GM23338 (cell line): ENCODE measurements around the gene CHRD. TPM values are rescaled to one million over a fixed set of nuclear protein-coding genes. Genes with fewer than 3 reads are reported as not detected.

Source experiments
- ATAC-seq: fragments of 200-7000 bp; cut with Tn5 transposase; 3 replicates; pipeline ENCODE4 v1.9.1; 2020
- DNase-seq: peaks from one replicate; pipeline ENCODE4 v3.0.0-alpha.2; 2015; ENCODE audit warnings: low spot score
- H2AFZ ChIP-seq: fragments of 200-600 bp; sonication (generic); 2 replicates; pipeline ENCODE4 v1.8.0; 2016; ENCODE audit warnings: antibody characterized with exemption, mild to moderate bottlenecking, moderate library complexity
- H3F3A ChIP-seq: fragments of 200-600 bp; sonication (generic); replicated peaks from 2 replicates; pipeline ENCODE4 v1.8.0; 2017; ENCODE audit warnings: antibody characterized with exemption, mixed run types, low read depth
- H3K27ac ChIP-seq: fragments of 200-600 bp; sonication (generic); 2 replicates; pipeline ENCODE4 v1.6.1; 2016; ENCODE audit warnings: low read depth
- H3K27me3 ChIP-seq: fragments of 200-600 bp; sonication (generic); 2 replicates; pipeline ENCODE4 v1.8.0; 2016; ENCODE audit warnings: mild to moderate bottlenecking, mixed run types, moderate library complexity; ENCODE audit not compliant: insufficient read depth
- H3K36me3 ChIP-seq: fragments of 200-600 bp; sonication (generic); 2 replicates; pipeline ENCODE4 v1.8.0; 2016; ENCODE audit warnings: mild to moderate bottlenecking; ENCODE audit not compliant: insufficient read depth
- H3K4me1 ChIP-seq: fragments of 200-600 bp; sonication (generic); 2 replicates; pipeline ENCODE4 v1.8.0; 2016; ENCODE audit warnings: mild to moderate bottlenecking, moderate library complexity; ENCODE audit not compliant: insufficient read depth
- H3K4me2 ChIP-seq: fragments of 200-600 bp; sonication (generic); 2 replicates; pipeline ENCODE4 v1.7.1; 2017; ENCODE audit warnings: mixed run types
- H3K4me3 ChIP-seq: fragments of 200-600 bp; sonication (generic); 2 replicates; pipeline ENCODE4 v1.6.1; 2016; ENCODE audit warnings: mixed run types
- H3K79me2 ChIP-seq: fragments of 200-600 bp; sonication (generic); replicated peaks from 2 replicates; pipeline ENCODE4 v1.8.0; 2017; ENCODE audit warnings: mild to moderate bottlenecking; ENCODE audit not compliant: insufficient read depth
- H3K9me2 ChIP-seq: fragments of 200-600 bp; sonication (generic); 2 replicates; pipeline ENCODE4 v1.8.0; 2017; ENCODE audit not compliant: insufficient read depth
- H4K20me1 ChIP-seq: fragments of 200-600 bp; sonication (generic); replicated peaks from 2 replicates; pipeline ENCODE4 v1.8.0; 2017; ENCODE audit warnings: mild to moderate bottlenecking; ENCODE audit not compliant: insufficient read depth
- H3K27ac Mint-ChIP-seq: 2 replicates; pipeline ENCODE4 v1.8.0; 2020; ENCODE audit warnings: inconsistent platforms, mild to moderate bottlenecking, moderate library complexity, mixed read lengths
- H3K27me3 Mint-ChIP-seq: 3 replicates; pipeline ENCODE4 v1.8.0; 2022; ENCODE audit warnings: low read depth, mild to moderate bottlenecking, moderate library complexity, mixed read lengths, inconsistent platforms; ENCODE audit not compliant: insufficient read depth, poor library complexity
- H3K36me3 Mint-ChIP-seq: 3 replicates; pipeline ENCODE4 v1.8.0; 2021; ENCODE audit warnings: low read depth, mild to moderate bottlenecking, inconsistent platforms, moderate library complexity, mixed read lengths
- H3K4me1 Mint-ChIP-seq: 3 replicates; pipeline ENCODE4 v1.8.0; 2020; ENCODE audit warnings: mild to moderate bottlenecking, inconsistent platforms, mixed read lengths
- H3K4me3 Mint-ChIP-seq: 3 replicates; pipeline ENCODE4 v1.8.0; 2021; ENCODE audit warnings: moderate library complexity, mild to moderate bottlenecking, inconsistent platforms, mixed read lengths
- H3K9me3 Mint-ChIP-seq: 3 replicates; pipeline ENCODE4 v1.8.0; 2020; ENCODE audit warnings: moderate library complexity, mild to moderate bottlenecking, inconsistent platforms, mixed read lengths
- CREB1 ChIP-seq: fragments of 250-450 bp; sonication (Bioruptor Pico); IDR thresholded peaks from 2 replicates; pipeline ENCODE4 v1.5.0; 2020; ENCODE audit warnings: low read depth, mild to moderate bottlenecking, moderate library complexity
- CTCF ChIP-seq, 2 experiments: fragments of 200-600 bp in 1 of 2; sonication (generic) in 1 of 2; conservative IDR thresholded peaks; 2 replicates each; pipeline versions ENCODE4 v1.5.1 to v1.6.1; 2016 to 2017; ENCODE audit warnings: antibody characterized with exemption in 2 of 2, low read depth in 2 of 2, mild to moderate bottlenecking in 2 of 2, moderate library complexity in 1 of 2
- ETS1 ChIP-seq: IDR thresholded peaks from 2 replicates; pipeline ENCODE4 v1.6.1; 2016; ENCODE audit warnings: antibody characterized with exemption
- EZH2phosphoT487 ChIP-seq: fragments of 200-600 bp; sonication (generic); IDR thresholded peaks from one replicate; pipeline ENCODE4 v1.8.1; 2018; ENCODE audit warnings: antibody characterized with exemption; ENCODE audit not compliant: unreplicated experiment
- JUNB ChIP-seq: IDR thresholded peaks from one replicate; pipeline ENCODE4 v1.6.1; 2016; ENCODE audit warnings: antibody characterized with exemption; ENCODE audit not compliant: unreplicated experiment
- NANOG ChIP-seq: IDR thresholded peaks from 2 replicates; pipeline ENCODE4 v1.6.1; 2016; ENCODE audit warnings: antibody characterized with exemption, borderline replicate concordance
- POLR2AphosphoS5 ChIP-seq: IDR thresholded peaks from 2 replicates; pipeline ENCODE4 v1.6.1; 2016; ENCODE audit warnings: antibody characterized with exemption, low read depth
- REST ChIP-seq: IDR thresholded peaks from one replicate; pipeline ENCODE4 v1.6.1; 2018; ENCODE audit warnings: antibody characterized with exemption; ENCODE audit not compliant: unreplicated experiment
- ZNF114 ChIP-seq: fragments of 250-450 bp; sonication (Bioruptor Pico); IDR thresholded peaks from 2 replicates; pipeline ENCODE4 v1.5.0; 2020; ENCODE audit warnings: mild to moderate bottlenecking, moderate library complexity
- ZNF331 ChIP-seq: fragments of 250-450 bp; sonication (Bioruptor Pico); IDR thresholded peaks from 2 replicates; pipeline ENCODE4 v1.5.0; 2020; ENCODE audit warnings: low read depth, mild to moderate bottlenecking, moderate library complexity
- ZNF462 ChIP-seq: fragments of 250-450 bp; sonication (Bioruptor Pico); IDR thresholded peaks from 2 replicates; pipeline ENCODE4 v1.5.0; 2020; ENCODE audit warnings: mild to moderate bottlenecking, moderate library complexity
- polyA plus RNA-seq: library from polyadenylated mRNA; unstranded; fragments of >200 nt; fragmentation: Nextera tagmentation; extraction: Ambion mirVana; gene quantifications from 2 replicates; pipeline ENCODE4 v1.2.1, GENCODE V29; 2016
- total RNA-seq: library from RNA; depleted of rRNA; stranded (reverse); fragments of >200 nt; shearing (Covaris generic); gene quantifications from 2 replicates; pipeline ENCODE4 v1.2.3, GENCODE V29; 2014

CHRD gene
- total and polyA plus RNA-seq, 2 experiments from 2014 or later: 0.34 to 0.66 TPM

GRCh38 chr3:184333190-184333589 lies 46.7 kb upstream of the CHRD start (continued):
- TF ChIP-seq ETS1 (no peak), CTCF (conservative IDR thresholded peaks at IDR 0.05; ENCODE audit: low read depth in 2 of 2) (no peak), JUNB (no peak), POLR2AphosphoS5 (no peak), ZNF114 (CRISPR knock-in tag) (no peak), ZNF331 (CRISPR knock-in tag) (no peak), NANOG (no peak), CREB1 (no peak), REST (no peak)

GRCh38 chr3:184333700-184334099 lies 46.2 kb upstream of the CHRD start:
- peaks cover 3% of the 10 kb centered on the region; the same call in 1 of the 3 replicates for H3K9me3 Mint-ChIP-seq
- Histone ChIP-seq H3K27me3 (no peaks in the 10 kb centered on the region), H2AFZ (no peak overlapping the region), H3K9me2 (no peaks in the 10 kb centered on the region), H4K20me1 (peaks cover 48% of the 10 kb centered on the region), H3K4me2 (no peak overlapping the region), H3K4me3 (no peak overlapping the region), H3K4me1 (peaks cover 20% of the 10 kb centered on the region), H3K79me2 (peaks cover 32% of the 10 kb centered on the region), H3F3A (peaks cover 62% of the 10 kb centered on the region), H3K27ac (peak overlapping the region; percentile 69; the same call in 1 of the 2 replicates), H3K36me3 (peaks cover 48% of the 10 kb centered on the region)
- peaks cover 27% of the 10 kb centered on the region for H3K4me1 Mint-ChIP-seq
- peak overlapping the region; percentile 9; the same call in 1 of the 2 replicates for H3K27ac Mint-ChIP-seq
- DNase-seq (no peak), ATAC-seq (no peak)
- H3K27me3 Mint-ChIP-seq: peaks cover 36% of the 10 kb centered on the region
- H3K4me3 Mint-ChIP-seq: no peak overlapping the region; the same call in 2 of the 3 replicates
- H3K36me3 Mint-ChIP-seq: peaks cover 68% of the 10 kb centered on the region
- TF ChIP-seq ZNF331 (CRISPR knock-in tag) (no peak), ZNF462 (no peak), EZH2phosphoT487 (no peak)
